ENCODE results near the gene RNF103.
A peak's percentile ranks its signal among the peaks of the same experiment; 100 is the strongest.

Gene RNF103

DNA sequence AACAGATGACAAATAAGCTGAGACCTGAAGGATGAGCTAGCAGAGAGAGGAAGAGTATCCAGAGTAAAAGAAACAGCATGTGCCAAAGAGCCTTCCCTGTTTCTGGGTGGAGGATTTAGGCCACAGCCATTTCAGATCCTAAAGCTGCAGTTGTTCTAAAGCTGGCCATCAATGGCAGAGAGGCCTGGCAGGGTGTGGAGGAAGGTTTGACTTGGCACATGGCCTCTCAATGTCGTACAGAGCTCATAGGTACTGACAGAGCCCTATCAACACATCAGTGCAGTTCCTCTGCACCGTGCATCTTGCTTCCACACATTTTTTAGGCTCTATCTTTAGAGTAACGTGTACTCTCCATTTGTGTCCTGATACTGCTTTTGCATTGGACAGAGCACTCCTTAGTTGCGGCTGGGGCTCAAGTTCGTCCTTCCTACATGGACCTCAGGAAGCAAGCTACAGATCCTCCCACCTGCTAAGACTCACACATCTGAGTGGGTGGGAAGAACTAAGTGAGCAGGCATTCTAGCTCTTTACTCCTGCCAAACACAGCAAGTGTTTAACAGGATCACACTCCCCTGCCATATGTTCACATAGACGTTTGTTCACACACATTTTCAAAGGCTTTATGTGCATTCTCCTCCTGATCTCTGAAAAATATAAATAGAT lies 57.4 kb downstream of the RNF103 start:
- no peak for DNase-seq (ENCODE audit: low read depth)

DNA sequence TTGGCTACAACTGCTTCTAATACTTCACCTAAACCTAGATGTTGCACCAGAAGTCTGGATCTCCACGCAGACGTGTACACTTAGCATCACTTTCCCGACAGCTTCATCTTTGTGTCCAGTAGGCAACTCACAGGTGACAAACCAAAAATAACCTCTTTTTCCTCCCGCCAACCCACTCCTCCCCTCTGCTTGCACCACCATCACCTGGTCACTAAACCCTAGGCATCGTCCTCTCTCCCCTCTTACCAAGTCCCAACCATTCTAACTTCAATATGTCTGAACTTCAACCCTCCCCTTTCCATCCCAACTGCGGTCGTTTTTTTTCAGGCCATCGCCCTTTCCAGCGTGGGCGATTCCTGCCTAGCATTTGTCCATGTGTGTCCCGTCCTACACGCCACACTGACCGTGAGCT lies 60.0 kb downstream of the RNF103 start:
- no peak for DNase-seq (ENCODE audit: low read depth)

DNA sequence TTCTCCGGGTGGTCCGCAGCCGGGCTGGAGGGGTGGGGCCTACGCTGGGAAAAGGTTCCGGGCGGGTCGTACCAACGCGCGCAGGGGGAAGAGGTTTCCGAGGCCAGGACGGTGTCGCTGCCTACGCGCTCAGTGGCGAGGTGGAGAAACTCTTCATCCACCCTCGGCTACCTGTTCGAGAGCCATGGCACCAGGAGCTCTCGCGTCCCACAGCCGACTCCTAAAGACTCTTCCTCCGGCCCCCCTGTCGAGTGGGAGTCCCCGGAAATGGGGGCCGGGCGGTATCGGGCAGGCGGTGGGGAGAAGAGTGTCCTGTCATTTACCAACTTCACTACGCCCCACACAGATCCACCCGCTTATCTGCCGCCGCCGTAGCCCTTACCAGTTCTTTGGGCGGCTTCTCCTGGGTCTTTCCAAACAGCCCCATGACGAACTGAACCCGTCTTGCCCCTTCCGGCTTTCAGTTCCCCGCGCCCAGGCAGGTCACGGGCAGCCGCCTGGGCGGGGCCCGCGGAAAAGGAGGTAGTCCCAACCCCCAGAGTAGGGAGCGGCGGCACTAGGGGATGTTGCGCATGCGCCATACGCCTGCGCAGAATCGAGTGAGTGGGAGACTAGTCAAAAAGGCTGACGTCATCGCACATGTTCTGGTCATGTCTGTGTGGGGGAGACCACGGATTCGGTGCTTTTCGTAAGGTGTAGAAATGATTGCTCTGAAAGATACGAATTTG lies 60.6 kb downstream of the RNF103 start, which contains the start of gene CHMP3:
CHMP3 (minus strand) TSS at position 522 of the 728 bp plus-strand sequence; CDS start at position 427, 95 bp downstream.
- DNase-seq (ENCODE audit: low read depth) = peak; percentile 98

DNA sequence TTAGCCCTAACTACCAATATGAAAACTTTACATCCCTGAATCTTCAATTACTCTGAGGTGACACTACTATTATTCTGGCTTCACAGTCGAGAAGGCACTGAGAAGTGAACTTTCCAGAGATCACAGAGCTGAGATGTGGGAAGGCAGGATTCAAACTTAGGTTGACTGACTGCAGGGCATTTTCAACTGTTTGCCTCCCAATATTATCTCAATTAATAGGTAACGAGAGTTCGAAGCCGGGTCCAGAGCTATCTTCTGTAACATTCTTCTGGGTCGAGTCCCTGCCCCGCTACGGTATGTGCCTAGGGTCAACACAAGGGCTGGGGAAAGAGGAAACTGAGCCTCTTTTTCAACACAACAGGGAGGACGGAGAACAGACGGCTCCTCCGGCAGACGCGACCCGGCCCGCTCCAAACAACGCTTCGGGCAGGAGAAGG lies 61.2 kb downstream of the RNF103 start:
- no peak for DNase-seq (ENCODE audit: low read depth)

DNA sequence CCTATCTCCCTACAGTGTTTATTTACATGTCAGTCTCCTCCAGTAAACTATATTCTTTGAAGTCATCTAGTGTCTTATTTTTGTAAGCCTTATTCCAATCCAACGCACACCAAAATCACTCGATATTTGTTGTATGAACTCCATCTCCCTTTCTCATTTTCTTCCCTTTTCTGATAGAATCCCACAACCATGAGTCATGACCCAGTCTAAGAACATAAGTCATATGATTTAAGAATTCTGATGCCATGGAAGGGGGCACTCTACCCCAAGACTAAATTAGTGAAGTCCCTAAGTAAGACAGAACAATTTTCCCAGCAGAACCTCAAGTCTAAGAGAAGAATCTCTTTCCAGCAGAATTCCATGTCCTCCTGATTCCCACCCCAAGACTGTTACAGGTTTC lies 65.8 kb downstream of the RNF103 start:
- DNase-seq (ENCODE audit: low read depth) = peak; percentile 29

DNA sequence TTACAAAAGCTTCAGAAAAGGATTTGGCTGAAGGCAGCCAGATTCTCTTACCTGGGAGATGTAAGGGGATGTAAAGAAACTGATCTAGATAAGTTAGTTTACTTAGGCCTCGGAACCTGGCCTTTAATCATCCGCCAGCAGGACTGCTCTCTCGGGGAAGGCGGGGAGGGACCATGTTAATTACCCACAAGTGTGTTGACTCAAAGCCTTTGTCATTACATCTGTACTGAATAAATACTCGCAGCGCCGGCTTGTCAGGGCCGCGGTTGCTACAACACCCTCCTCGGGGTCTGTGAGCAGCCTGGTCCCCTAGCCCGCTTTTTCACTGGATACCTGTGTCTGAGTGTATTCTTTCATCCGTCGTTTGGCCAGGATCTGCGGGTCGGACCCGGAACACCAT lies 67.2 kb downstream of the RNF103 start:
- DNase-seq (ENCODE audit: low read depth) = no peak
